Peyer's patch (tissue), 4 donors: ENCODE measurements around the gene KCNMA1.

ENCODE experiments used
- CTCF ChIP-seq, 6 experiments: fragments of 450-650 bp in 4 of 6; fragments of 200-600 bp in 2 of 6; sonication (generic) in 1 of 6; IDR thresholded peaks; one replicate each; pipeline ENCODE4 v1.5.1; 2017 to 2019; ENCODE audit warnings: antibody characterized with exemption in 6 of 6, mild to moderate bottlenecking in 3 of 6, moderate library complexity in 1 of 6
- POLR2A ChIP-seq, 2 donors: fragments of 450-650 bp; IDR thresholded peaks; one replicate each; pipeline ENCODE4 v1.5.1; 2017; ENCODE audit warnings: antibody characterized with exemption in 2 of 2, mild to moderate bottlenecking in 2 of 2, moderate library complexity in 2 of 2

- no peak for TF ChIP-seq CTCF (IDR thresholded peaks at IDR 0.05)
- TF ChIP-seq POLR2A (IDR thresholded peaks at IDR 0.05) = no peak
Observed at GRCh38 chr10:77176232-77176631, 461.4 kb downstream of the KCNMA1 start.
